Retinal pigment epithelial cell (primary cell): ENCODE data around the gene GALNT12.

ENCODE experiments used
- DNase-seq: peaks from one replicate; pipeline ENCODE4 v3.0.0-alpha.2; 2010; ENCODE audit warnings: low read depth
- H3K4me3 ChIP-seq: 2 replicates; pipeline ENCODE4 v1.5.1; 2011; ENCODE audit warnings: mild to moderate bottlenecking, low read length, control low read depth, moderate library complexity
- CTCF ChIP-seq: conservative IDR thresholded peaks from 2 replicates; pipeline ENCODE4 v1.5.1; 2011; ENCODE audit warnings: low read depth, low read length, control low read depth, inconsistent platforms

The GALNT12 gene

GRCh38 chr9:98783518-98784226 lies 23.8 kb upstream of the GALNT12 start:
- no peak for DNase-seq

DNA sequence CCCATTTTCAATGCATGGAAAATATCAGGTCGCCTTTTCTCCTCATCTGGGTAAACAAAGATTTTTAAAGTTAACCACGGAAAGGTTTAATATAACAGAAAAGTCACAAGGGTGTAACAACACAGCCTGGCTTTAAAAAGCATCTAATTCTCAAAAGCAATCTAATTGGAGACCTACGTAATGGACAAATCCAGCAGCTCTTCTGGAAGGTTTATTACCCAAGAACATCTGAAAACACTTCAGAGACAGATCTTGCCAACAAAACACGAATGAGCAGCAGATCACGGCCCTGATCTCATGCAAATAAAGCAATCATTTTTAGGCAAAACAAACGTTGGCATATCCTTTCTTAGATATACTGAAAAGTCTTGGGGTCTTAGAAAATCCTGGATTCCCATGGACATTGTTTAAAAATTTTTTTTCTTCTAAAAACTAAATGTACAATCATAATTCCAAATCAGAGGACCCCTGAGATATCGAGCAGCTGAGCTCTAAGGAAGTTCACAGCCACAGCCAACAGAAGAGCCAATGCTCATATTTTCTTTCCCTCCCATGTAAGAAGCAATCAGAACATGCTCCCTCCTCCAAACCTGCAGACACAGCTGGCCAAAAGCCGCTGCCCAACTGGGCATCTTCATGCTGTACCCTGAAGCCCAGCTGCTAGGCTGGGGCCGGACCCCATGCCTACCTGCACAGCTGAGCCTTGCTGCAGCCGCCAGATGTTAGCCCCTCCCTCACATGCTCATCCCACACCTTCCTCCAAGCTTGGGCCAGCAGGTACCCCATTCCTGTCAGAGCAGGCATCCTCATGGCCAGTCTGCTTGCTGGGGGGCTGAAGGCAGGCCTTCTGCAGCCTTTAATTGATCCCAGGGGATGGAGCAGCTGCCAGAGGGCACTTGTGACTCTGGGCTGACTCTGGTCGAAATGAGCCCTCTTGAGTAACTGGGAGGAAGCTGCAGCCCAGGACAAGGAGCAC lies 22.4 kb upstream of the GALNT12 start:
- no peak overlapping the region for H3K4me3 ChIP-seq
- TF ChIP-seq CTCF = no peak
- DNase-seq = no peak

More at GRCh38 chr9:98783518-98784226, 23.8 kb upstream of the GALNT12 start:
- no peak overlapping the region for H3K4me3 ChIP-seq
- TF ChIP-seq CTCF = no peak

DNA sequence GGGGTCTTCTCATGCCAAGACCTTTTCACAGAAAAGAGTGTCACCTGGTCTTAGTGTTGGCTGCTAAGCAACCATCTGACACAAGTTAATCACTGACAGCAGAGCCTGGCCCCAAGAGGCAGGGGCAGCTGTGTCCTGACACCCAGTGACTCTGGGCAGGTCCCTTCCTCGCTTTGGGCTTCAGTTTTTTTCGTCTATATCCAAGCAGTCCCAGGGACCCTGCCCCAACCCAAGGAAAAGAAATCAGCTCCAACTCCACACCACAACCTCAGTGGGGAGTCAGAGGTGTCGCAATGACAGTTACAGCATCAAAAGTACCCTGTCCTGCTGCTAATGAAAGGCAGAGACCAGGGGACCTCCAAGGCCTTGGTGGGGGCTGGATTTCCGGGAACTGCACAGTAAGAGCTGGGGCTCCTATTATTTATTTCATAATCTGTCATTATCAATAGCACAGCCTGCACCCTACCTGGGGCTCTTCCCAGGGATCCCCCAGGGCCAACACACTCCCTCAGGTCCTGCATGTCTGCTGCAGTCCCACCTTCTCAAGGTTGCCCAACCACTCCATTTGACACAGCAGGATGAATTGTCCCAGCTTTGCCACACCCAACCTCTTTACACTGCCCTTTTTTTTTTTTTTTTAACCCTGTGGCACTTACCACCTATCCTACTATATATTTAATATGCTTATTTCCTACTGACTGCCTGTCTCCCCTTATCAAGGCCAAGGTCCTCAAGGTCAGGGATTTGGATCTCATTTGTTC lies 20.5 kb upstream of the GALNT12 start:
- no peak overlapping the region for H3K4me3 ChIP-seq
- no peak for DNase-seq
- no peak for TF ChIP-seq CTCF

GRCh38 chr9:98787766-98788335 lies 19.6 kb upstream of the GALNT12 start:
- DNase-seq = no peak
- H3K4me3 ChIP-seq = no peak overlapping the region
- TF ChIP-seq CTCF = no peak

DNA sequence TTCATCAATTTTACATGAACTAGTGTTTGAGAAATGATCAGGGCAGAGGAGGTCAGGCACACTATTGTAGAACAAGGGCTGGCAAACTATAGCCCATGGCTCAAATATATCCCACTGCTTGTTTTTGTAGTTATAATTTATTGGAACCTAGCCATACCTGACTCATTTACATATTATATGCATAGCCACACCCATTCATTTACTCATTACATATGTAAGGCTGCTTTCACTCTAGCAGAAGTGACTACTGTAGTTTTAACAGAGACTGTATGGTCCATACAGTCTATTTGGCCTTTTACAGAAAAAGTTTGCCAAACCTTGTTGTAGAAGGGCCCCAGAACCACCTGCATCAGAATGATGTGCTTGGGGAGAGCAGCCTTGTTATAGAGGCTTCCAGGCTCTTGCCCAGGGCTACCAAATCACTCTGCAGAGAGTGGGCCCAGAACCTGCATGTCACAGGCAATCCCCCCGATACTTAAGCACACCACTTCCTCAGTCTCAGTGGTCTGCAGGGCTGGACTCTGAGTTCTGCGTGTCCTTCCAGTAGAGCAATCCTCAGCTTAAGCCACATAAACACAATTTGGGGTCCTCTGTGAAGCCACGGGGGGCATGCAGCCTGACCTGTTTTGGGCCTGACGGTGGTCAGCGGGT lies 17.9 kb upstream of the GALNT12 start:
- H3K4me3 ChIP-seq = no peak overlapping the region
- no peak for DNase-seq
- no peak for TF ChIP-seq CTCF

DNA sequence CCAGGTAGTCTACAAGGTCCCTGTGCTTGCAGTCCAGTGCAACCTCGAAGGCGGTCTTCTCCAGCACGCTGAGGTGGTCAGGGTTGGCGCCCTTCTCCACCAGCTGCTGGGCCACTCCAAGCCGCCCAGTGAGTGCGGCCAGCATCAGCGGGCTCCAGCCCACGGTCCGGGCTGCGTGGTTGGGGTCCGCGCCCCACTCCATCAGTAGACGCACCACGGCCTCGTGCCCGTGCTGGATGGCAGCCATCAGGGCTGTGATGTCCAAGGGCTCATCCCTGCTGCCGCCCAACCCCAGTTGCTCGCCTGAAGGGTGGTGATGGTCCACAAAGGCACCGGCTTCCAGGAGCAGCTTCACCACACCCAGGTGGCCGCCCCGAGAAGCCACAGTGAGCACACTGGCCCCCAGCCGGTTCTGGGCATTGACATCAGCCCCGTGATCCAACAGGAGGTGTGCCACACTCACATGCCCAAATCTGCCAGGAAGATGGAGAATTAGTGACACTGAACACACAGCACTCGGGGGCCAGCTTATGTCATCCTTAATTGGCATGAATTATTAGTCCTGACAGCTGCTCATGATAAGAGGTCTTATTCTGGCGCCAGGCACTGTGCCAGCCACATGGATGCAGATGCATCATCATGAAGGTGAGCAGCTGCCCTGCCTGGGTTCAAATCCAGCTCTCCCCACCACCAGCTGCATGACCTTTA lies 17.2 kb upstream of the GALNT12 start:
- DNase-seq = no peak
- H3K4me3 ChIP-seq = no peak overlapping the region
- TF ChIP-seq CTCF = no peak
